ENCODE results near the gene PPFIA2. TPM values are rescaled to one million over a fixed set of nuclear protein-coding genes. Genes with fewer than 3 reads are reported as not detected.

Gene PPFIA2
- total and polyA plus RNA-seq, 10 of the 15 experiments (the other 5 are each of a cell fraction or from before 2014, with no cell fraction given), result 0.06 to 0.39 (median 0.18) TPM; not detected in 6

DNA sequence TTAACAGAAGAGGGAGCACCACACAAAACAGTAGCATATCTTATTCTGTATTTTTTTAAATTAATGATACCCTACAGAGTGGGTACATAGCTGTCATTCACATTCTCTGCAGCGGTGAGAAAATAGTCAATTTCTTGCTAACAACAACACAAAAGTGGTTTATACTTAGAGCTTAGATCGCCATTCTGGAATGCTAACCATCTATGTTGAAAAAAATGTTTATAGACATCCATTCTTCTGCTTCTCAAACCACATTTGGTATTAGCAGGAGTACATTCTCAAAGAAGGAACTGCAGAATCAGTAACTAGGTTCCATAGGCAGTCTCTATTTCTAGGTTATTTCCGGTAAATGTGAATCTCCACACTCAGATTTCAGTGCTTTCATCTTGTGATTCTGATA, 185.9 kb downstream of the PPFIA2 start (continued):
- TF ChIP-seq, protein P1, sequence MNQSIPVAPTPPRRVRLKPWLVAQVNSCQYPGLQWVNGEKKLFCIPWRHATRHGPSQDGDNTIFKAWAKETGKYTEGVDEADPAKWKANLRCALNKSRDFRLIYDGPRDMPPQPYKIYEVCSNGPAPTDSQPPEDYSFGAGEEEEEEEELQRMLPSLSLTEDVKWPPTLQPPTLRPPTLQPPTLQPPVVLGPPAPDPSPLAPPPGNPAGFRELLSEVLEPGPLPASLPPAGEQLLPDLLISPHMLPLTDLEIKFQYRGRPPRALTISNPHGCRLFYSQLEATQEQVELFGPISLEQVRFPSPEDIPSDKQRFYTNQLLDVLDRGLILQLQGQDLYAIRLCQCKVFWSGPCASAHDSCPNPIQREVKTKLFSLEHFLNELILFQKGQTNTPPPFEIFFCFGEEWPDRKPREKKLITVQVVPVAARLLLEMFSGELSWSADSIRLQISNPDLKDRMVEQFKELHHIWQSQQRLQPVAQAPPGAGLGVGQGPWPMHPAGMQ (IDR thresholded peaks at IDR 0.05; ENCODE audit: borderline replicate concordance), result no peak
- no peak for TF ChIP-seq ZNF622 (IDR thresholded peaks at IDR 0.05)
- TF ChIP-seq ZNF384 (IDR thresholded peaks at IDR 0.05; ENCODE audit: borderline replicate concordance, low read depth, low read length), result no peak
- TF ChIP-seq YBX1 (IDR thresholded peaks at IDR 0.05), result no peak
- TF ChIP-seq RAD21 (IDR thresholded peaks at IDR 0.05; ENCODE audit: insufficient read depth, low read depth, low read length), result no peak
- TF ChIP-seq SIX5 (IDR thresholded peaks at IDR 0.05; ENCODE audit: low read depth, low read length, severe bottlenecking), result no peak

- Histone ChIP-seq H3K9ac (ENCODE audit: control insufficient read depth, insufficient read depth, low read length) (no peak overlapping the region), H3K27ac (ENCODE audit: control insufficient read depth, insufficient read depth) (no peak overlapping the region), H4K20me1 (ENCODE audit: control insufficient read depth, insufficient read depth) (no peaks in the 10 kb centered on the region), H3K4me3 (no peak overlapping the region), H3K4me2 (ENCODE audit: control insufficient read depth, insufficient read depth) (no peak overlapping the region), H3K79me2 (ENCODE audit: control insufficient read depth, insufficient read depth, low read length) (no peaks in the 10 kb centered on the region), H3K9me3 (replicated peaks; ENCODE audit: control insufficient read depth, insufficient read depth, low read length) (no peaks in the 10 kb centered on the region), H2AFZ (ENCODE audit: control insufficient read depth, low read depth, low read length) (no peak overlapping the region), H3K27me3 (replicated peaks in 1 of 2; ENCODE audit: control insufficient read depth in 2 of 2, insufficient read depth in 2 of 2, low read length in 1 of 2) (no peaks in the 10 kb centered on the region), H3K4me1 (ENCODE audit: control insufficient read depth, insufficient read depth, low read length) (no peaks in the 10 kb centered on the region), H3K36me3 (ENCODE audit: control insufficient read depth in 2 of 2, insufficient read depth in 2 of 2, low read length in 1 of 2) (no peaks in the 10 kb centered on the region)
- RAD21 ChIA-PET (ENCODE audit: unreplicated experiment), result no interaction called here
- FAIRE-seq (no peak), DNase-seq (ENCODE audit: low read depth, low spot score) (no peak), ATAC-seq (no peak)
- in situ Hi-C loops (cut with MboI) (no loop called here), intact Hi-C loops (cut with micrococcal nuclease; ENCODE audit: unreplicated experiment) (no loop called here)
- BruUV-seq (replicated peaks), result no TSS peak
- CTCF ChIA-PET, result no interaction called here
- 4% methylated on average over 1 of the region's 1 CpG for WGBS (ENCODE audit: insufficient coverage, insufficient replicate concordance, low lambda C conversion rate, missing lambda C conversion rate)
- SMC1A ChIA-PET (ENCODE audit: uncharacterized antibody, unreplicated experiment), result no interaction called here
- TF ChIP-seq MEF2B (IDR thresholded peaks at IDR 0.05; ENCODE audit: partially characterized antibody, poor library complexity, severe bottlenecking) (no peak), E4F1 (IDR thresholded peaks at IDR 0.05; ENCODE audit: borderline replicate concordance, partially characterized antibody) (no peak), SREBF1 (IDR thresholded peaks at IDR 0.05; ENCODE audit: low read length) (no peak)
- TF ChIP-seq, protein P2, sequence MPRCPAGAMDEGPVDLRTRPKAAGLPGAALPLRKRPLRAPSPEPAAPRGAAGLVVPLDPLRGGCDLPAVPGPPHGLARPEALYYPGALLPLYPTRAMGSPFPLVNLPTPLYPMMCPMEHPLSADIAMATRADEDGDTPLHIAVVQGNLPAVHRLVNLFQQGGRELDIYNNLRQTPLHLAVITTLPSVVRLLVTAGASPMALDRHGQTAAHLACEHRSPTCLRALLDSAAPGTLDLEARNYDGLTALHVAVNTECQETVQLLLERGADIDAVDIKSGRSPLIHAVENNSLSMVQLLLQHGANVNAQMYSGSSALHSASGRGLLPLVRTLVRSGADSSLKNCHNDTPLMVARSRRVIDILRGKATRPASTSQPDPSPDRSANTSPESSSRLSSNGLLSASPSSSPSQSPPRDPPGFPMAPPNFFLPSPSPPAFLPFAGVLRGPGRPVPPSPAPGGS (IDR thresholded peaks at IDR 0.05; ENCODE audit: borderline replicate concordance, insufficient read depth, low read depth, low read length, poor library complexity, severe bottlenecking), result no peak
- POLR2A ChIA-PET, result no interaction called here
Observed at GRCh38 chr12:81572411-81572810, 186.7 kb downstream of the PPFIA2 start.

All from GM12878 (cell line).